HepG2 (cell line): Measurements from ENCODE around the gene CCN2. TPM values are rescaled to one million over a fixed set of nuclear protein-coding genes. Genes with fewer than 3 reads are reported as not detected.

Experiments used
- CSRNP1 ChIP-seq: sonication (generic); formaldehyde crosslinking; IDR thresholded peaks from 2 replicates; pipeline ENCODE4 v1.8.1; 2023; ENCODE audit warnings: mild to moderate bottlenecking, missing genetic modification reagents
- DBP ChIP-seq: sonication (generic); formaldehyde crosslinking; IDR thresholded peaks from 2 replicates; pipeline ENCODE4 v1.4.0; 2020; ENCODE audit warnings: missing genetic modification reagents; ENCODE audit errors: not compliant biosample characterization
- FOXC1 ChIP-seq: sonication (generic); formaldehyde crosslinking; IDR thresholded peaks from 2 replicates; pipeline ENCODE4 v1.8.0; 2022; ENCODE audit warnings: mild to moderate bottlenecking, missing genetic modification reagents, borderline replicate concordance
- FOXO1 ChIP-seq: sonication (generic); formaldehyde crosslinking; IDR thresholded peaks from 2 replicates; pipeline ENCODE4 v1.4.0; 2020; ENCODE audit warnings: missing genetic modification reagents
- MAZ ChIP-seq, 2 experiments: sonication (generic) in 1 of 2; formaldehyde crosslinking in 1 of 2; IDR thresholded peaks; 2 replicates each; pipeline versions ENCODE4 v1.5.0 to v1.6.1; 2012 to 2020; ENCODE audit warnings: low read depth in 2 of 2, mild to moderate bottlenecking in 2 of 2, borderline replicate concordance in 1 of 2, improper control_type of control experiment in 1 of 2, low read length in 1 of 2, missing genetic modification reagents in 1 of 2, moderate library complexity in 1 of 2
- PHB2 ChIP-seq: fragments of 450-650 bp; IDR thresholded peaks from 2 replicates; pipeline ENCODE4 v1.6.1; 2018; ENCODE audit not compliant: partially characterized antibody
- SAP130 ChIP-seq: IDR thresholded peaks from 2 replicates; pipeline ENCODE4 v1.6.1; 2016; ENCODE audit warnings: low read depth
- SNAPC5 ChIP-seq: sonication (generic); formaldehyde crosslinking; IDR thresholded peaks from 2 replicates; pipeline ENCODE4 v1.8.1; 2023; ENCODE audit warnings: mild to moderate bottlenecking, missing genetic modification reagents, borderline replicate concordance
- TOE1 ChIP-seq: sonication (generic); formaldehyde crosslinking; IDR thresholded peaks from 2 replicates; pipeline ENCODE4 v1.4.0; 2020; ENCODE audit warnings: mild to moderate bottlenecking, missing genetic modification reagents
- ZNF350 ChIP-seq: sonication (generic); formaldehyde crosslinking; IDR thresholded peaks from 2 replicates; pipeline ENCODE4 v1.4.0; 2020; ENCODE audit warnings: mild to moderate bottlenecking, low read depth, missing genetic modification reagents, borderline replicate concordance
- ZNF407 ChIP-seq: sonication (generic); formaldehyde crosslinking; IDR thresholded peaks from one replicate; pipeline ENCODE4 v1.5.1; 2020; ENCODE audit warnings: mild to moderate bottlenecking, missing genetic modification reagents; ENCODE audit errors: not compliant biosample characterization
- ZNF563 ChIP-seq: sonication (generic); formaldehyde crosslinking; IDR thresholded peaks from 2 replicates; pipeline ENCODE4 v1.8.0; 2022; ENCODE audit warnings: mild to moderate bottlenecking, moderate library complexity, missing genetic modification reagents
- ZNF652 ChIP-seq: IDR thresholded peaks from 2 replicates; pipeline ENCODE4 v1.6.1; 2016; ENCODE audit warnings: low read depth, borderline replicate concordance
- ZNF770 ChIP-seq: sonication (generic); formaldehyde crosslinking; IDR thresholded peaks from 2 replicates; pipeline ENCODE4 v1.5.0; 2020; ENCODE audit warnings: mild to moderate bottlenecking, missing genetic modification reagents
- ZSCAN12 ChIP-seq: sonication (generic); formaldehyde crosslinking; IDR thresholded peaks from 2 replicates; pipeline ENCODE4 v1.9.0; 2021; ENCODE audit warnings: mild to moderate bottlenecking, missing genetic modification reagents
- polyA plus RNA-seq, 8 experiments: library from polyadenylated mRNA; depleted of rRNA in 3 of 8; stranded (reverse) in 7 of 8; unstranded in 1 of 8; fragments of >200 nt; fragmentation: Illumina TruSeq in 4 of 8; extraction: Trizol in 4 of 8; gene quantifications; 2 replicates each; pipeline versions ENCODE4 v1.2.1 to v1.2.3, GENCODE V29; 2011 to 2016; ENCODE audit warnings: low read depth in 4 of 8, missing spikeins in 1 of 8, mixed read lengths in 1 of 8; ENCODE audit not compliant: insufficient read depth in 1 of 8
- total RNA-seq, 5 experiments: library from RNA; depleted of rRNA; stranded (reverse); fragments of >200 nt; fragmentation: Illumina TruSeq; extraction: Trizol; gene quantifications; 2 replicates each; pipeline ENCODE4 v1.2.3, GENCODE V29; 2016; ENCODE audit warnings: low read depth in 1 of 5

Gene CCN2
- total and polyA plus RNA-seq, 2 of the 13 experiments (the other 11 are each of a cell fraction or from before 2014, with no cell fraction given), result 34.7 to 316 TPM

- TF ChIP-seq ZNF407 (CRISPR knock-in tag) (no peak), ZNF770 (no peak), ZSCAN12 (CRISPR knock-in tag) (0 out of 2 replicates have a peak, but pooled peaks have one; percentile 22), PHB2 (no peak), ZNF350 (no peak), FOXO1 (CRISPR knock-in tag) (peak; percentile 85), SNAPC5 (peak; percentile 49; the same call in 1 of the 2 replicates), CSRNP1 (CRISPR knock-in tag) (no peak), ZNF563 (CRISPR knock-in tag) (no peak), MAZ (IDR thresholded peaks at IDR 0.05; ENCODE audit: borderline replicate concordance, low read depth, low read length) (no peak), MAZ (CRISPR knock-in tag; IDR thresholded peaks at IDR 0.05; ENCODE audit: low read depth) (0 out of 2 replicates have a peak, but pooled peaks have one; percentile 32), TOE1 (CRISPR knock-in tag) (0 out of 2 replicates have a peak, but pooled peaks have one; percentile 69), ZNF652 (no peak; the same call in 1 of the 2 replicates), FOXC1 (no peak), DBP (no peak), SAP130 (peak; percentile 86)
These were observed 25.4 kb upstream of the CCN2 start (continued) for GRCh38 chr6:131976545-131977061.
